ENCODE data around the gene GAGE10. TPM values are rescaled to one million over a fixed set of nuclear protein-coding genes. Genes with fewer than 3 reads are reported as not detected.
A peak's percentile ranks its signal among the peaks of the same experiment; 100 is the strongest.

The GAGE10 gene
- total and polyA plus RNA-seq, 4 experiments from 2014 or later, result not detected

- Histone ChIP-seq H3K27ac (ENCODE audit: low read depth, low read length) (no peak overlapping the region), H3K36me3 (ENCODE audit: insufficient read depth, low read length) (no peaks in the 10 kb centered on the region), H3K4me3 (ENCODE audit: low read length in 2 of 2) (no peak overlapping the region), H3K9me3 (ENCODE audit: control insufficient read depth in 1 of 2, low read length in 2 of 2) (no peaks in the 10 kb centered on the region), H3K4me1 (ENCODE audit: insufficient read depth, low read length) (peaks cover 93% of the 10 kb centered on the region), H3K27me3 (ENCODE audit: insufficient read depth, low read length) (no peaks in the 10 kb centered on the region)
- Mint-ChIP-seq H3K27me3 (no peaks in the 10 kb centered on the region), H3K36me3 (peaks cover 5 to 9% of the 10 kb centered on the region in 2 donors), H3K4me3 (peak overlapping the region in 3 of 8 donors; percentile 7 to 74 (median 68)), H3K9me3 (no peaks in the 10 kb centered on the region), H3K27ac (peak overlapping the region in 6 of 7 donors; percentile 43 to 84 (median 64)), H3K4me1 (peaks cover 53 to 94% (median 78%) of the 10 kb centered on the region in 4 donors)
- POLR2A ChIA-PET (ENCODE audit: partially characterized antibody), result interaction anchor here (0.9 to 3.4 kb wide), 6 partner anchors 8 to 85 kb away, joined by 3 to 14 read pairs (median 4); no protein-coding TSS in a partner anchor
- CTCF ChIA-PET (ENCODE audit: partially characterized antibody), result interaction anchor here (0.9 to 2.6 kb wide), 4 partner anchors 11 to 83 kb away, joined by 3 to 9 read pairs (median 5); no protein-coding TSS in a partner anchor
- intact Hi-C loops (cut with micrococcal nuclease), result no loop called here
- DNase-seq, result no peak
These were observed 27.2 kb upstream of the GAGE10 start for GRCh38 chrX:49276207-49276606.

GRCh38 chrX:49276671-49277534, 26.5 kb upstream of the GAGE10 start:
- H3K9me3 Mint-ChIP-seq, result no peaks in the 10 kb centered on the region
- Histone ChIP-seq H3K27me3 (ENCODE audit: insufficient read depth, low read length) (no peaks in the 10 kb centered on the region), H3K27ac (ENCODE audit: low read depth, low read length) (peak overlapping the region; percentile 17), H3K9me3 (ENCODE audit: control insufficient read depth in 1 of 2, low read length in 2 of 2) (no peaks in the 10 kb centered on the region), H3K4me3 (ENCODE audit: low read length in 2 of 2) (no peak overlapping the region), H3K4me1 (ENCODE audit: insufficient read depth, low read length) (peaks cover 92% of the 10 kb centered on the region), H3K36me3 (ENCODE audit: insufficient read depth, low read length) (no peaks in the 10 kb centered on the region)
- DNase-seq, result no peak
- intact Hi-C loops (cut with micrococcal nuclease), result no loop called here
- ChIA-PET CTCF (ENCODE audit: partially characterized antibody) (interaction anchor here (2.6 kb wide), 2 partner anchors 11 to 14 kb away, joined by 6 to 9 read pairs; no protein-coding TSS in a partner anchor), POLR2A (ENCODE audit: partially characterized antibody) (interaction anchor here (1.1 to 3.4 kb wide), 6 partner anchors 8 to 86 kb away, joined by 3 to 14 read pairs (median 4); no protein-coding TSS in a partner anchor)
- H3K4me3 Mint-ChIP-seq, result peak overlapping the region; percentile 25 to 76 (median 66)
- H3K27me3 Mint-ChIP-seq, result no peaks in the 10 kb centered on the region
- peaks cover 53 to 91% (median 74%) of the 10 kb centered on the region in 4 donors for H3K4me1 Mint-ChIP-seq
- H3K36me3 Mint-ChIP-seq, result peaks cover 4 to 8% of the 10 kb centered on the region in 2 donors
- peak overlapping the region; percentile 77 to 95 (median 89) for H3K27ac Mint-ChIP-seq

- H3K9me3 Mint-ChIP-seq, result no peaks in the 10 kb centered on the region
- CTCF ChIA-PET (ENCODE audit: partially characterized antibody), result interaction anchor here (2.6 kb wide), 2 partner anchors 10 to 14 kb away, joined by 6 to 9 read pairs; no protein-coding TSS in a partner anchor
- no peaks in the 10 kb centered on the region for H3K27me3 Mint-ChIP-seq
- POLR2A ChIA-PET (ENCODE audit: partially characterized antibody), result interaction anchor here (1.3 to 3.4 kb wide), 4 partner anchors 10 to 32 kb away, joined by 3 to 14 read pairs (median 6); no protein-coding TSS in a partner anchor
- peak overlapping the region in 7 of 8 donors; percentile 5 to 76 (median 52) for H3K4me3 Mint-ChIP-seq
- Histone ChIP-seq H3K27me3 (ENCODE audit: insufficient read depth, low read length) (no peaks in the 10 kb centered on the region), H3K9me3 (ENCODE audit: control insufficient read depth in 1 of 2, low read length in 2 of 2) (no peaks in the 10 kb centered on the region), H3K36me3 (ENCODE audit: insufficient read depth, low read length) (no peaks in the 10 kb centered on the region), H3K27ac (ENCODE audit: low read depth, low read length) (peak overlapping the region; percentile 17), H3K4me1 (ENCODE audit: insufficient read depth, low read length) (peaks cover 92% of the 10 kb centered on the region), H3K4me3 (ENCODE audit: low read length in 2 of 2) (no peak overlapping the region)
- peaks cover 8% of the 10 kb centered on the region in 2 donors for H3K36me3 Mint-ChIP-seq
- intact Hi-C loops (cut with micrococcal nuclease), result no loop called here
- peak overlapping the region; percentile 77 to 95 (median 89) for H3K27ac Mint-ChIP-seq
- peaks cover 56 to 91% (median 74%) of the 10 kb centered on the region in 4 donors for H3K4me1 Mint-ChIP-seq
- DNase-seq, result no peak
These were observed 26.0 kb upstream of the GAGE10 start for GRCh38 chrX:49277535-49277830.

DNA sequence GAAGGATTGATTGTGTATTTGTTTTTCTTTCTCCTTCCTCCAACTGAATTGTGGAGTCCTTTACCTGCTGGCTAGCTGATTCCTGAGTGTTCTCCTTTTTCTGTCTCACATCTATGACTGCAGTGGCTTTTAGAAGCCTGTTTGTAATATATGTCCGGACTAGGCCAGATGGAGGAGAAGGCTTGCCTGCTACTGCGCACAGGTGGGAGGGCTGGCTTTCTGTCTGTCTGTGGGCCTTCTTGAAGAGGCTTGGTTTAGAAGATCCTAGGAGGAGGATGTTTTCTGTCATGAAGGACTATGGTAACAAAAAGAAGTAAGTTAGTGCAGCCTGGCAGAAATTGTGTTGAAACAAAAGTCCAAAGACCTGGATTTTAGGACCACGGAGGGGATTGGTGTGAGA, 25.4 kb upstream of the GAGE10 start:
- no peaks in the 10 kb centered on the region for H3K9me3 ChIP-seq (ENCODE audit: control insufficient read depth in 1 of 2, low read length in 2 of 2)
- POLR2A ChIA-PET (ENCODE audit: partially characterized antibody), result interaction anchor here (1.3 to 3.4 kb wide), 4 partner anchors 9 to 31 kb away, joined by 3 to 14 read pairs (median 6); no protein-coding TSS in a partner anchor
- DNase-seq, result no peak
- CTCF ChIA-PET (ENCODE audit: partially characterized antibody), result interaction anchor here (2.6 kb wide), 1 partner anchor 9 kb away, joined by 6 read pairs; no protein-coding TSS in a partner anchor
- H3K4me1 Mint-ChIP-seq, result peaks cover 56 to 91% (median 72%) of the 10 kb centered on the region in 4 donors
- H3K27ac Mint-ChIP-seq, result peak overlapping the region; percentile 77 to 95 (median 84)
- no peaks in the 10 kb centered on the region for H3K27me3 ChIP-seq (ENCODE audit: insufficient read depth, low read length)
- H3K27me3 Mint-ChIP-seq, result no peaks in the 10 kb centered on the region
- peaks cover 8% of the 10 kb centered on the region in 2 donors for H3K36me3 Mint-ChIP-seq
- H3K9me3 Mint-ChIP-seq, result no peaks in the 10 kb centered on the region
- no peaks in the 10 kb centered on the region for H3K36me3 ChIP-seq (ENCODE audit: insufficient read depth, low read length)
- no peak overlapping the region for H3K4me3 ChIP-seq (ENCODE audit: low read length in 2 of 2)
- peak overlapping the region; percentile 5 to 76 (median 50) for H3K4me3 Mint-ChIP-seq
- H3K4me1 ChIP-seq (ENCODE audit: insufficient read depth, low read length), result peaks cover 88% of the 10 kb centered on the region
- intact Hi-C loops (cut with micrococcal nuclease), result no loop called here
- H3K27ac ChIP-seq (ENCODE audit: low read depth, low read length), result no peak overlapping the region

DNA sequence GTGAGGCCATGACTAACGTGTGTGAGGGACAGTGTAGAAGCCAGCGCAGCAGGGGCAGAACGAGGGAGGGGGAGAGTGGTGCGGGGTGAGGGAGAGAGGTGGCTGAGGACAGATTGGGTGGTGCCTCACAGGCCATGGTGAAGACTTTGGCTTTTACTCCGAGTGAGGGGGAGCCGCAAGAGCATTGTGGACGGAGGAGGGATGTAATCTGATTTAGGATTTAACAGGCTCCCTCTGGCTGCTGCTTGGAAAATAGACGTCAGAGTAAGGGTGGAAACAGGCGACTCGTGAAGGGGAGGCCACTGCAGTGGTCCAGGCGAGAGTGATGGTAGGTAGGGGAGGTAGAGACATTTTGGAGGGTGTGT, 20.8 kb upstream of the GAGE10 start:
- H3K27me3 Mint-ChIP-seq, result no peaks in the 10 kb centered on the region
- Histone ChIP-seq H3K4me1 (ENCODE audit: insufficient read depth, low read length) (peaks cover 48% of the 10 kb centered on the region), H3K36me3 (ENCODE audit: insufficient read depth, low read length) (no peaks in the 10 kb centered on the region), H3K4me3 (ENCODE audit: low read length in 2 of 2) (no peak overlapping the region), H3K27ac (ENCODE audit: low read depth, low read length) (no peak overlapping the region), H3K9me3 (ENCODE audit: control insufficient read depth in 1 of 2, low read length in 2 of 2) (no peaks in the 10 kb centered on the region), H3K27me3 (ENCODE audit: insufficient read depth, low read length) (no peaks in the 10 kb centered on the region)
- peak overlapping the region in 1 of 8 donors; percentile 25 for H3K4me3 Mint-ChIP-seq
- no peak for DNase-seq
- peaks cover 2 to 6% of the 10 kb centered on the region in 2 donors for H3K36me3 Mint-ChIP-seq
- intact Hi-C loops (cut with micrococcal nuclease), result no loop called here
- CTCF ChIA-PET (ENCODE audit: partially characterized antibody), result no interaction called here
- peaks cover 25 to 56% (median 34%) of the 10 kb centered on the region in 4 donors for H3K4me1 Mint-ChIP-seq
- peak overlapping the region in 2 of 7 donors; percentile 19 to 31 for H3K27ac Mint-ChIP-seq
- POLR2A ChIA-PET (ENCODE audit: partially characterized antibody), result no interaction called here
- H3K9me3 Mint-ChIP-seq, result no peaks in the 10 kb centered on the region

GRCh38 chrX:49284212-49284611, 19.2 kb upstream of the GAGE10 start:
- no peak overlapping the region for H3K27ac ChIP-seq (ENCODE audit: low read depth, low read length)
- H3K4me3 ChIP-seq (ENCODE audit: low read length in 2 of 2), result no peak overlapping the region
- H3K4me3 Mint-ChIP-seq, result no peak overlapping the region
- H3K27ac Mint-ChIP-seq, result peak overlapping the region in 1 of 7 donors; percentile 16
- POLR2A ChIA-PET (ENCODE audit: partially characterized antibody), result interaction anchor here (0.7 to 1.0 kb wide), 2 partner anchors 8 to 27 kb away, joined by 3 read pairs; no protein-coding TSS in a partner anchor
- CTCF ChIA-PET (ENCODE audit: partially characterized antibody), result no interaction called here
- H3K4me1 Mint-ChIP-seq, result peaks cover 25 to 54% (median 32%) of the 10 kb centered on the region in 4 donors
- H3K9me3 ChIP-seq (ENCODE audit: control insufficient read depth in 1 of 2, low read length in 2 of 2), result no peaks in the 10 kb centered on the region
- peaks cover 44% of the 10 kb centered on the region for H3K4me1 ChIP-seq (ENCODE audit: insufficient read depth, low read length)
- no peaks in the 10 kb centered on the region for H3K27me3 Mint-ChIP-seq
- no peaks in the 10 kb centered on the region for H3K36me3 ChIP-seq (ENCODE audit: insufficient read depth, low read length)
- peaks cover 0 to 6% of the 10 kb centered on the region in 2 donors for H3K36me3 Mint-ChIP-seq
- no peak for DNase-seq
- intact Hi-C loops (cut with micrococcal nuclease), result no loop called here
- H3K9me3 Mint-ChIP-seq, result no peaks in the 10 kb centered on the region
- no peaks in the 10 kb centered on the region for H3K27me3 ChIP-seq (ENCODE audit: insufficient read depth, low read length)

DNA sequence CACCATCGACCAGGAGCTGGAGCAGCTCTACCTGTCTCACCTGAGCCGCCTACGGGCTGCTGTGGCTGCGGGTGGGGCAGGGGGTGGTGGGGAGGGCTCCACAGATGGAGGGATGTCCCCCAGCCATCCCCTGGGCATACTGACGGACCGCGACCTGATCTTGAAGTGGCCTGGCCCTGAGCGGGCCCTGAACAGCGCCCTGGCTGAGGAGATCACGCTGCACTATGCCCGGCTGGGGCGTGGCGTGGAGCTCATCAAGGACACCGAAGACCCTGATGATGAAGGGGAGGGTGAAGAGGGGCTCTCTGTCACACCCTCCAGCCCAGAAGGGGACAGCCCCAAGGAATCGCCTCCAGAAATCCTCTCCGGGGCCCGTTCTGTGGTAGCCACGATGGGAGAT, 17.3 kb upstream of the GAGE10 start:
- no peak for DNase-seq
- no peaks in the 10 kb centered on the region for H3K9me3 ChIP-seq (ENCODE audit: control insufficient read depth in 1 of 2, low read length in 2 of 2)
- H3K27me3 ChIP-seq (ENCODE audit: insufficient read depth, low read length), result no peaks in the 10 kb centered on the region
- H3K27ac Mint-ChIP-seq, result no peak overlapping the region
- CTCF ChIA-PET (ENCODE audit: partially characterized antibody), result interaction anchor here (1.1 kb wide), 1 partner anchor 56 kb away, joined by 3 read pairs; no protein-coding TSS in a partner anchor
- peaks cover 0 to 4% of the 10 kb centered on the region in 2 donors for H3K36me3 Mint-ChIP-seq
- peaks cover 31% of the 10 kb centered on the region for H3K4me1 ChIP-seq (ENCODE audit: insufficient read depth, low read length)
- no peaks in the 10 kb centered on the region for H3K27me3 Mint-ChIP-seq
- peaks cover 23 to 44% (median 27%) of the 10 kb centered on the region in 4 donors for H3K4me1 Mint-ChIP-seq
- intact Hi-C loops (cut with micrococcal nuclease), result no loop called here
- no peak overlapping the region for H3K4me3 Mint-ChIP-seq
- POLR2A ChIA-PET (ENCODE audit: partially characterized antibody), result interaction anchor here (0.6 to 2.8 kb wide), 3 partner anchors 9 to 14 kb away, joined by 3 to 14 read pairs (median 4); no protein-coding TSS in a partner anchor
- no peak overlapping the region for H3K27ac ChIP-seq (ENCODE audit: low read depth, low read length)
- H3K36me3 ChIP-seq (ENCODE audit: insufficient read depth, low read length), result no peaks in the 10 kb centered on the region
- peaks cover 0 to under 1% (median 0%) of the 10 kb centered on the region in 8 donors for H3K9me3 Mint-ChIP-seq
- H3K4me3 ChIP-seq (ENCODE audit: low read length in 2 of 2), result no peak overlapping the region

All from CD4-positive, alpha-beta memory T cell (primary cell).